GM12878 (cell line): ENCODE data around the gene XRRA1. TPM values are rescaled to one million over a fixed set of nuclear protein-coding genes. Genes with fewer than 3 reads are reported as not detected.

Source experiments
- ATAC-seq: fragments of 200-7000 bp; cut with Tn5 transposase; 3 replicates; pipeline ENCODE4 v1.9.1; 2020; ENCODE audit warnings: mild to moderate bottlenecking, moderate library complexity
- BruUV-seq: library from RNA; stranded (reverse); fragments of 400-500 nt; replicated peaks from 2 replicates; lab custom pipeline; 2021; lab: Mats Ljungman, UMichigan
- CTCF ChIA-PET: fragments of 300-600 bp; sonication (Branson Sonifier 250); formaldehyde crosslinking; extraction: SDS; loops from one replicate; lab custom pipeline; 2021; ENCODE audit warnings: inconsistent platforms; lab: Yijun Ruan, JAX
- POLR2A ChIA-PET: fragments of 350-600 bp; formaldehyde crosslinking; extraction: SDS; loops from one replicate; lab custom pipeline; 2021; ENCODE audit warnings: inconsistent platforms; lab: Charles Lee
- RAD21 ChIA-PET: fragments of 300-600 bp; sonication (Branson Sonifier 250); formaldehyde crosslinking; loops from one replicate; lab custom pipeline; 2023; ENCODE audit warnings: antibody characterized with exemption; ENCODE audit not compliant: unreplicated experiment; lab: Charles Lee
- SMC1A ChIA-PET: fragments of 300-600 bp; sonication (Branson Sonifier 250); formaldehyde crosslinking; loops from one replicate; lab custom pipeline; 2023; ENCODE audit not compliant: unreplicated experiment, uncharacterized antibody; lab: Charles Lee
- DNase-seq: peaks from one replicate; pipeline ENCODE4 v3.0.0-alpha.2; 2011; ENCODE audit warnings: low read depth, low spot score
- FAIRE-seq: peaks from 3 replicates; lab custom pipeline; 2011; peaks lifted over from hg19 to GRCh38; lab: Jason Lieb, UNC
- H2AFZ ChIP-seq: 2 replicates; pipeline ENCODE4 v1.6.0; 2011; ENCODE audit warnings: low read depth, low read length, control low read depth; ENCODE audit not compliant: control insufficient read depth
- H3K27ac ChIP-seq: 2 replicates; pipeline ENCODE4 v1.5.1; 2011; ENCODE audit warnings: control low read depth; ENCODE audit not compliant: control insufficient read depth, insufficient read depth
- H3K27me3 ChIP-seq, 2 experiments: replicated peaks in 1 of 2; 2 replicates each; pipeline versions ENCODE4 v1.6.0 to v1.6.1; 2011; ENCODE audit warnings: low read length in 1 of 2; ENCODE audit not compliant: control insufficient read depth in 2 of 2, insufficient read depth in 2 of 2
- H3K36me3 ChIP-seq, 2 experiments: 2 replicates each; pipeline ENCODE4 v1.5.1; 2011; ENCODE audit warnings: low read length in 1 of 2; ENCODE audit not compliant: control insufficient read depth in 2 of 2, insufficient read depth in 2 of 2
- H3K4me1 ChIP-seq: 2 replicates; pipeline ENCODE4 v1.6.1; 2011; ENCODE audit warnings: mild to moderate bottlenecking, low read length, moderate library complexity, mixed read lengths; ENCODE audit not compliant: control insufficient read depth, insufficient read depth
- H3K4me2 ChIP-seq: 2 replicates; pipeline ENCODE4 v1.6.0; 2011; ENCODE audit warnings: control low read depth; ENCODE audit not compliant: control insufficient read depth, insufficient read depth
- H3K4me3 ChIP-seq: fragments of 200-600 bp; sonication (generic); 2 replicates; pipeline ENCODE4 v1.5.1; 2016
- H3K79me2 ChIP-seq: 2 replicates; pipeline ENCODE4 v1.6.0; 2011; ENCODE audit warnings: low read length; ENCODE audit not compliant: control insufficient read depth, insufficient read depth
- H3K9ac ChIP-seq: 2 replicates; pipeline ENCODE4 v1.8.0; 2011; ENCODE audit warnings: low read length, control low read depth, mixed read lengths; ENCODE audit not compliant: control insufficient read depth, insufficient read depth
- H3K9me3 ChIP-seq: replicated peaks from 3 replicates; pipeline ENCODE4 v1.5.1; 2011; ENCODE audit warnings: mild to moderate bottlenecking, low read length; ENCODE audit not compliant: control insufficient read depth, insufficient read depth
- H4K20me1 ChIP-seq: 2 replicates; pipeline ENCODE4 v1.6.0; 2011; ENCODE audit not compliant: control insufficient read depth, insufficient read depth
- ATF3 ChIP-seq: IDR thresholded peaks from 2 replicates; pipeline ENCODE4 v1.6.1; 2011; ENCODE audit warnings: low read depth, mild to moderate bottlenecking, low read length, moderate library complexity, borderline replicate concordance; ENCODE audit errors: extremely low read depth
- CHD1 ChIP-seq: IDR thresholded peaks from 2 replicates; pipeline ENCODE4 v1.6.1; 2012; ENCODE audit warnings: low read depth, low read length, improper control_type of control experiment
- DPF2 ChIP-seq: fragments of 450-650 bp; IDR thresholded peaks from 2 replicates; pipeline ENCODE4 v1.6.1; 2017; ENCODE audit warnings: mild to moderate bottlenecking
- FOXM1 ChIP-seq: IDR thresholded peaks from 2 replicates; pipeline ENCODE4 v1.6.1; 2012; ENCODE audit warnings: low read depth, mild to moderate bottlenecking, inconsistent platforms, low read length, moderate library complexity
- RB1 ChIP-seq: fragments of 450-650 bp; formaldehyde crosslinking; IDR thresholded peaks from 2 replicates; pipeline ENCODE4 v1.6.1; 2017; ENCODE audit warnings: mild to moderate bottlenecking, borderline replicate concordance
- RELB ChIP-seq: fragments of 450-650 bp; IDR thresholded peaks from 2 replicates; pipeline ENCODE4 v1.6.1; 2017; ENCODE audit warnings: low read depth, mild to moderate bottlenecking, moderate library complexity
- REST ChIP-seq: IDR thresholded peaks from 2 replicates; pipeline ENCODE4 v1.6.1; 2012; ENCODE audit warnings: mild to moderate bottlenecking, low read depth, low read length
- SPI1 ChIP-seq: IDR thresholded peaks from 2 replicates; pipeline ENCODE4 v1.6.1; 2011; ENCODE audit warnings: low read depth, mild to moderate bottlenecking, low read length, moderate library complexity, borderline replicate concordance; ENCODE audit not compliant: insufficient read depth
- TARDBP ChIP-seq: IDR thresholded peaks from 2 replicates; pipeline ENCODE4 v1.6.1; 2016; ENCODE audit warnings: borderline replicate concordance
- in situ Hi-C: fragments of 300-500 bp; cut with MboI; formaldehyde crosslinking; loops from 9 replicates; pipeline ENCODE4 v1.14.3; 2018; ENCODE audit warnings: mixed read lengths
- intact Hi-C: fragments of 100-400 bp; cut with micrococcal nuclease; formaldehyde crosslinking; loops from one replicate; pipeline ENCODE4 v1.14.2; 2022; ENCODE audit not compliant: unreplicated experiment
- polyA plus RNA-seq, 11 experiments: library from polyadenylated mRNA; depleted of rRNA in 4 of 11; unstranded in 6 of 11; stranded (reverse) in 5 of 11; fragments of >200 nt; fragmentation: Nextera tagmentation in 4 of 11; fragmentation: Illumina TruSeq in 1 of 11; extraction: Ambion mirVana in 4 of 11; extraction: Trizol in 1 of 11; gene quantifications; 1 replicate in 1 of 11; 2 replicates in 10 of 11; pipeline versions ENCODE4 v1.2.1 to v1.2.3, GENCODE V29; 2011 to 2016; ENCODE audit warnings: inconsistent platforms in 2 of 11, missing spikeins in 2 of 11, low read depth in 1 of 11
- total RNA-seq, 4 experiments: library from RNA; depleted of rRNA in 3 of 4; stranded (reverse); fragments of >200 nt in 3 of 4; fragmentation: Illumina TruSeq in 1 of 4; extraction: Trizol in 1 of 4; gene quantifications; 2 replicates each; pipeline versions ENCODE4 v1.2.1 to v1.2.3, GENCODE V29; 2013 to 2021

XRRA1 gene
- total and polyA plus RNA-seq, 10 of the 15 experiments (the other 5 are each of a cell fraction or from before 2014, with no cell fraction given) = 2.5 to 8.8 (median 4.6) TPM

- TF ChIP-seq ATF3 = no peak
- TF ChIP-seq, all 136 proteins: peak for 0
Observed at GRCh38 chr11:74815966-74816365, 132.9 kb downstream of the XRRA1 start (continued).

- ATAC-seq = no peak
- Histone ChIP-seq H3K4me2 (no peak overlapping the region), H3K4me3 (no peak overlapping the region), H3K27ac (no peak overlapping the region), H3K36me3 (peaks cover 0 to 7% of the 10 kb centered on the region in 2 experiments; a peak in 2 of 4 replicates), H2AFZ (no peak overlapping the region), H3K4me1 (0 out of 2 replicates have a peak, but pooled peaks cover 3% of the 10 kb centered on the region), H4K20me1 (no peaks in the 10 kb centered on the region)
- in situ Hi-C loops = no loop called here
- FAIRE-seq = no peak
- POLR2A ChIA-PET = no interaction called here
- intact Hi-C loops = no loop called here
- TF ChIP-seq RELB (no peak), RB1 (no peak), CHD1 (no peak), REST (no peak), TARDBP (no peak), DPF2 (no peak), FOXM1 (no peak), SPI1 (no peak)
- TF ChIP-seq, all 136 proteins: peak for 0
- no peaks in the 10 kb centered on the region for H3K27me3 ChIP-seq
- H3K9me3 ChIP-seq = no peaks in the 10 kb centered on the region; the same call in 2 of the 3 replicates
- SMC1A ChIA-PET = interaction anchor here (1.8 kb wide), 1 partner anchor 20 kb away, joined by 5 read pairs; no protein-coding TSS in a partner anchor
- RAD21 ChIA-PET = no interaction called here
- no peak overlapping the region for H3K9ac ChIP-seq
- DNase-seq = no peak
- no peaks in the 10 kb centered on the region; the same call in 1 of the 2 replicates for H3K79me2 ChIP-seq
- no TSS peak for BruUV-seq
- CTCF ChIA-PET = no interaction called here
Observed at GRCh38 chr11:74809801-74810200, 139.1 kb downstream of the XRRA1 start.
